Transverse colon (tissue), 4 donors: ENCODE results near the gene LRP1B. TPM values are rescaled to one million over a fixed set of nuclear protein-coding genes. Genes with fewer than 3 reads are reported as not detected.

Source experiments
- DNase-seq: peaks from one replicate; pipeline ENCODE4 v3.0.0-alpha.2; 2019
- H3K27ac ChIP-seq, 4 donors: fragments of 200-600 bp; sonication (generic); 2 replicates each; pipeline ENCODE4 v1.5.1; 2016 to 2018; ENCODE audit warnings: inconsistent platforms in 4 of 4
- H3K27me3 ChIP-seq: fragments of 200-600 bp; sonication (generic); 2 replicates; pipeline ENCODE4 v1.5.1; 2017; ENCODE audit warnings: inconsistent platforms
- H3K36me3 ChIP-seq, 4 donors: fragments of 200-600 bp; sonication (generic); 2 replicates each; pipeline ENCODE4 v1.5.1; 2017 to 2019; ENCODE audit warnings: inconsistent platforms in 4 of 4
- H3K4me1 ChIP-seq, 4 donors: fragments of 200-600 bp; sonication (generic); 2 replicates each; pipeline ENCODE4 v1.5.1; 2017 to 2020; ENCODE audit warnings: inconsistent platforms in 4 of 4
- H3K4me3 ChIP-seq, 4 donors: fragments of 200-600 bp; sonication (generic); 1 replicate in 1 of 4; 2 replicates in 3 of 4; pipeline versions ENCODE4 v1.5.1 to v1.6.1; 2017 to 2019; ENCODE audit warnings: inconsistent platforms in 4 of 4
- H3K9me3 ChIP-seq, 2 donors: fragments of 200-600 bp; sonication (generic); 2 replicates each; pipeline ENCODE4 v1.5.1; 2017 to 2019; ENCODE audit warnings: inconsistent platforms in 2 of 2
- CTCF ChIP-seq, 5 experiments: fragments of 200-600 bp in 3 of 5; fragments of 450-650 bp in 2 of 5; sonication (generic) in 3 of 5; IDR thresholded peaks; 1 replicate in 2 of 5; 2 replicates in 3 of 5; pipeline ENCODE4 v1.5.1; 2016 to 2017; ENCODE audit warnings: antibody characterized with exemption in 5 of 5, inconsistent platforms in 3 of 5, mild to moderate bottlenecking in 2 of 5, moderate library complexity in 1 of 5
- EP300 ChIP-seq: sonication (generic); formaldehyde crosslinking; IDR thresholded peaks from one replicate; pipeline ENCODE4 v1.6.1; 2017; ENCODE audit warnings: antibody characterized with exemption, low read depth
- POLR2A ChIP-seq: fragments of 450-650 bp; IDR thresholded peaks from one replicate; pipeline ENCODE4 v1.6.1; 2016; ENCODE audit warnings: antibody characterized with exemption, mild to moderate bottlenecking, moderate library complexity
- POLR2AphosphoS5 ChIP-seq, 3 donors: sonication (generic); formaldehyde crosslinking; IDR thresholded peaks; one replicate each; pipeline ENCODE4 v1.6.1; 2016; ENCODE audit warnings: antibody characterized with exemption in 3 of 3
- WGBS, 2 donors: methylation state at CpG; one replicate each; pipeline ENCODE4 v1.1.5; 2018; ENCODE audit warnings: low coverage in 1 of 2; 5-methylcytosine and 5-hydroxymethylcytosine counted together
- in situ Hi-C, 4 donors: fragments of 200-750 bp; cut with MboI; loops; one replicate each; pipeline versions ENCODE4 v1.15.0 to v1.15.1; 2017; ENCODE audit warnings: low sequenced_read_pairs in 3 of 4, low pct_ligation_motif_present in 1 of 4, low pct_unique_long_range_greater_than_20kb in 1 of 4
- intact Hi-C: fragments of 100-400 bp; cut with DNase I; formaldehyde crosslinking; loops from one replicate; pipeline ENCODE4 v1.15.1; 2023; ENCODE audit warnings: low total_unique reads
- total RNA-seq, 4 donors: library from RNA; depleted of rRNA; stranded (reverse); fragments of >200 nt; gene quantifications; one replicate each; pipeline ENCODE4 v1.1.0, GENCODE V29; 2016

Gene LRP1B
- total RNA-seq, 4 donors from 2014 or later, result 0.48 to 5.4 (median 0.82) TPM; not detected in 1

- intact Hi-C loops (loop anchor here (10.0 kb wide), 1 partner anchor 1042 kb away; no protein-coding TSS in a partner anchor), in situ Hi-C loops (no loop called here)
- H3K4me3 ChIP-seq, result no peak overlapping the region
- TF ChIP-seq CTCF (IDR thresholded peaks at IDR 0.05) (no peak), POLR2A (no peak), POLR2AphosphoS5 (IDR thresholded peaks at IDR 0.05) (no peak), EP300 (no peak)
- no peaks in the 10 kb centered on the region for H3K27me3 ChIP-seq
- H3K36me3 ChIP-seq, result no peaks in the 10 kb centered on the region
- H3K4me1 ChIP-seq, result no peaks in the 10 kb centered on the region
- no peak for DNase-seq
- no peaks in the 10 kb centered on the region for H3K9me3 ChIP-seq
- H3K27ac ChIP-seq, result no peak overlapping the region
Observed at GRCh38 chr2:141652308-141652707, 478.5 kb downstream of the LRP1B start.

GRCh38 chr2:141647353-141647752 lies 483.5 kb downstream of the LRP1B start:
- Histone ChIP-seq H3K27ac (no peak overlapping the region), H3K27me3 (no peaks in the 10 kb centered on the region), H3K4me1 (no peaks in the 10 kb centered on the region), H3K9me3 (no peaks in the 10 kb centered on the region), H3K4me3 (no peak overlapping the region), H3K36me3 (no peaks in the 10 kb centered on the region)
- TF ChIP-seq EP300, result no peak
- TF ChIP-seq CTCF (IDR thresholded peaks at IDR 0.05), result no peak
- no peak for TF ChIP-seq POLR2AphosphoS5 (IDR thresholded peaks at IDR 0.05)
- WGBS, 2 donors, result 53 to 71% methylated on average over 3 of the region's 3 CpGs
- DNase-seq, result no peak
- intact Hi-C loops, result no loop called here
- in situ Hi-C loops, result no loop called here

GRCh38 chr2:141641462-141641861 lies 489.4 kb downstream of the LRP1B start:
- Histone ChIP-seq H3K9me3 (no peaks in the 10 kb centered on the region), H3K27ac (no peak overlapping the region), H3K36me3 (no peaks in the 10 kb centered on the region), H3K4me1 (no peaks in the 10 kb centered on the region), H3K4me3 (no peak overlapping the region), H3K27me3 (no peaks in the 10 kb centered on the region)
- TF ChIP-seq POLR2A (no peak), POLR2AphosphoS5 (IDR thresholded peaks at IDR 0.05) (no peak), CTCF (IDR thresholded peaks at IDR 0.05) (no peak), EP300 (no peak)
- intact Hi-C loops (no loop called here), in situ Hi-C loops (no loop called here)
- DNase-seq, result no peak

- Histone ChIP-seq H3K27ac (no peak overlapping the region), H3K4me1 (no peaks in the 10 kb centered on the region), H3K9me3 (no peaks in the 10 kb centered on the region), H3K4me3 (no peak overlapping the region), H3K36me3 (no peaks in the 10 kb centered on the region), H3K27me3 (no peaks in the 10 kb centered on the region)
- DNase-seq, result no peak
- no peak for TF ChIP-seq POLR2AphosphoS5 (IDR thresholded peaks at IDR 0.05)
- TF ChIP-seq CTCF (IDR thresholded peaks at IDR 0.05), result no peak
- no peak for TF ChIP-seq EP300
- no peak for TF ChIP-seq POLR2A
- in situ Hi-C loops, result no loop called here
- 51 to 58% methylated on average over 3 of the region's 3 CpGs for WGBS, 2 donors
- intact Hi-C loops, result no loop called here
Observed at GRCh38 chr2:141639809-141640208, 491.0 kb downstream of the LRP1B start.
